Measurements from ENCODE around the gene MAGI3. TPM values are rescaled to one million over a fixed set of nuclear protein-coding genes. Genes with fewer than 3 reads are reported as not detected.
A peak's percentile ranks its signal among the peaks of the same experiment; 100 is the strongest.
"Not testable (repeated sequence)": the region's sequence is repeated elsewhere in the genome, so short reads cannot be mapped to it uniquely, and the experiment has no call there.

Gene MAGI3
- total and polyA plus RNA-seq, 3 experiments from 2014 or later = 1.8 to 3.2 (median 3.1) TPM

GRCh38 chr1:113691184-113691583, 300.9 kb downstream of the MAGI3 start:
- Mint-ChIP-seq H3K36me3 (peaks cover 27 to 45% (median 38%) of the 10 kb centered on the region in 3 donors), H3K9me3 (peaks cover 12 to 25% (median 20%) of the 10 kb centered on the region in 5 donors), H3K27ac (peak overlapping the region in 1 of 8 donors; percentile 44), H3K27me3 (no peaks in the 10 kb centered on the region), H3K4me3 (no peak overlapping the region), H3K4me1 (no peaks in the 10 kb centered on the region)
- ChIA-PET POLR2A (no interaction called here), CTCF (interaction anchor here (0.8 kb wide), 1 partner anchor 16 kb away, joined by 3 read pairs; no protein-coding TSS in a partner anchor)
- Histone ChIP-seq H3K27ac (ENCODE audit: low read depth, low read length) (no peak overlapping the region), H3K27me3 (ENCODE audit: insufficient read depth, low read length, poor library complexity, severe bottlenecking) (no peaks in the 10 kb centered on the region), H3K4me1 (ENCODE audit: insufficient read depth, low read length) (no peaks in the 10 kb centered on the region), H3K4me3 (ENCODE audit: low read length) (no peak overlapping the region), H3K36me3 (ENCODE audit: insufficient read depth, low read length) (no peaks in the 10 kb centered on the region), H3K9me3 (ENCODE audit: low read length) (peaks cover 6% of the 10 kb centered on the region)
- no peak for DNase-seq

DNA sequence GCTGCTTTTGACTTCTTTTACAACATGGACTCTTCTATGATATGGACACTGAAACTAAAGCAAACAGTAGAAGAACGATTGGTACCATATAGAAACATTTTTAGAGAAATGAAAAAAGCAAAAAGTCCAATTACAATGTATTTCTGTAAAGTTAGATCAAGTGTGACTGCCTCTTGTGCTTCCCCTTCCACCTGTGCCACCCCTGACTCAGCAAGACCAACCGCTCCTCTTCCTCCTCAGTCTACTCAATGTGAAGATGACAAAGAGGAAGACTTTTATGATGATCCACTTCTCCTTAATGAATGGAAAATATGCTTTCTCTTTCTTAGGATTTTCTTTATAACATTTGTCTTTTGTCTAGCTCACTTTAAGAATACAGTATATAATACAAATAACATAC, 302.0 kb downstream of the MAGI3 start:
- H3K36me3 Mint-ChIP-seq = peaks cover 31 to 53% (median 46%) of the 10 kb centered on the region in 3 donors
- Histone ChIP-seq H3K4me3 (ENCODE audit: low read length) (no peak overlapping the region), H3K27me3 (ENCODE audit: insufficient read depth, low read length, poor library complexity, severe bottlenecking) (no peaks in the 10 kb centered on the region), H3K9me3 (ENCODE audit: low read length) (peaks cover 6% of the 10 kb centered on the region), H3K27ac (ENCODE audit: low read depth, low read length) (no peak overlapping the region), H3K4me1 (ENCODE audit: insufficient read depth, low read length) (no peaks in the 10 kb centered on the region), H3K36me3 (ENCODE audit: insufficient read depth, low read length) (no peaks in the 10 kb centered on the region)
- H3K27me3 Mint-ChIP-seq = no peaks in the 10 kb centered on the region
- DNase-seq = no peak
- POLR2A ChIA-PET = interaction anchor here (0.6 kb wide), 1 partner anchor 18 kb away, joined by 5 read pairs; no protein-coding TSS in a partner anchor
- CTCF ChIA-PET = no interaction called here
- H3K27ac Mint-ChIP-seq = no peak overlapping the region
- no peak overlapping the region for H3K4me3 Mint-ChIP-seq
- peaks cover 12 to 25% (median 20%) of the 10 kb centered on the region in 5 donors for H3K9me3 Mint-ChIP-seq
- H3K4me1 Mint-ChIP-seq = no peaks in the 10 kb centered on the region

- no peaks in the 10 kb centered on the region for H3K4me1 ChIP-seq (ENCODE audit: insufficient read depth, low read length)
- H3K27me3 ChIP-seq (ENCODE audit: insufficient read depth, low read length, poor library complexity, severe bottlenecking) = no peaks in the 10 kb centered on the region
- ChIA-PET POLR2A (no interaction called here), CTCF (no interaction called here)
- H3K27me3 Mint-ChIP-seq = no peaks in the 10 kb centered on the region
- H3K36me3 ChIP-seq (ENCODE audit: insufficient read depth, low read length) = no peaks in the 10 kb centered on the region
- no peak overlapping the region for H3K4me3 Mint-ChIP-seq
- H3K4me3 ChIP-seq (ENCODE audit: low read length) = no peak overlapping the region
- peaks cover 12 to 25% (median 20%) of the 10 kb centered on the region in 5 donors for H3K9me3 Mint-ChIP-seq
- H3K27ac ChIP-seq (ENCODE audit: low read depth, low read length) = no peak overlapping the region
- DNase-seq = no peak
- H3K4me1 Mint-ChIP-seq = no peaks in the 10 kb centered on the region
- H3K27ac Mint-ChIP-seq = peak overlapping the region in 1 of 8 donors; percentile 13
- H3K36me3 Mint-ChIP-seq = peaks cover 33 to 53% (median 48%) of the 10 kb centered on the region in 3 donors
- peaks cover 6% of the 10 kb centered on the region for H3K9me3 ChIP-seq (ENCODE audit: low read length)
Measured at GRCh38 chr1:113692824-113693431, 302.6 kb downstream of the MAGI3 start.

- H3K27ac Mint-ChIP-seq = no peak overlapping the region
- Histone ChIP-seq H3K4me3 (ENCODE audit: low read length) (no peak overlapping the region), H3K9me3 (ENCODE audit: low read length) (peaks cover 6% of the 10 kb centered on the region), H3K27me3 (ENCODE audit: insufficient read depth, low read length, poor library complexity, severe bottlenecking) (no peaks in the 10 kb centered on the region), H3K27ac (ENCODE audit: low read depth, low read length) (no peak overlapping the region), H3K4me1 (ENCODE audit: insufficient read depth, low read length) (no peaks in the 10 kb centered on the region), H3K36me3 (ENCODE audit: insufficient read depth, low read length) (no peaks in the 10 kb centered on the region)
- ChIA-PET CTCF (no interaction called here), POLR2A (no interaction called here)
- H3K27me3 Mint-ChIP-seq = no peaks in the 10 kb centered on the region
- H3K36me3 Mint-ChIP-seq = peaks cover 37 to 53% (median 50%) of the 10 kb centered on the region in 3 donors
- H3K9me3 Mint-ChIP-seq = peaks cover 12 to 25% (median 20%) of the 10 kb centered on the region in 5 donors
- DNase-seq = no peak
- no peak overlapping the region for H3K4me3 Mint-ChIP-seq
- no peaks in the 10 kb centered on the region for H3K4me1 Mint-ChIP-seq
Measured at GRCh38 chr1:113694910-113695309, 304.6 kb downstream of the MAGI3 start.

- H3K9me3 ChIP-seq (ENCODE audit: low read length) = no peaks in the 10 kb centered on the region
- peaks cover 0 to 5% (median 0%) of the 10 kb centered on the region in 3 donors for H3K4me1 Mint-ChIP-seq
- POLR2A ChIA-PET = no interaction called here
- H3K4me3 Mint-ChIP-seq = no peak overlapping the region
- H3K4me3 ChIP-seq (ENCODE audit: low read length) = no peak overlapping the region
- H3K4me1 ChIP-seq (ENCODE audit: insufficient read depth, low read length) = no peaks in the 10 kb centered on the region
- DNase-seq = no peak
- H3K27me3 ChIP-seq (ENCODE audit: insufficient read depth, low read length, poor library complexity, severe bottlenecking) = no peaks in the 10 kb centered on the region
- CTCF ChIA-PET = no interaction called here
- no peak overlapping the region for H3K27ac ChIP-seq (ENCODE audit: low read depth, low read length)
- H3K9me3 Mint-ChIP-seq = peaks cover 0 to 2% (median 0%) of the 10 kb centered on the region in 5 donors
- peak overlapping the region in 3 of 8 donors; percentile 42 to 86 (median 61) for H3K27ac Mint-ChIP-seq
- H3K36me3 Mint-ChIP-seq = peaks cover 12 to 31% (median 27%) of the 10 kb centered on the region in 3 donors
- H3K27me3 Mint-ChIP-seq = no peaks in the 10 kb centered on the region
- H3K36me3 ChIP-seq (ENCODE audit: insufficient read depth, low read length) = no peaks in the 10 kb centered on the region
Measured at GRCh38 chr1:113701429-113701828, 311.1 kb downstream of the MAGI3 start.

DNA sequence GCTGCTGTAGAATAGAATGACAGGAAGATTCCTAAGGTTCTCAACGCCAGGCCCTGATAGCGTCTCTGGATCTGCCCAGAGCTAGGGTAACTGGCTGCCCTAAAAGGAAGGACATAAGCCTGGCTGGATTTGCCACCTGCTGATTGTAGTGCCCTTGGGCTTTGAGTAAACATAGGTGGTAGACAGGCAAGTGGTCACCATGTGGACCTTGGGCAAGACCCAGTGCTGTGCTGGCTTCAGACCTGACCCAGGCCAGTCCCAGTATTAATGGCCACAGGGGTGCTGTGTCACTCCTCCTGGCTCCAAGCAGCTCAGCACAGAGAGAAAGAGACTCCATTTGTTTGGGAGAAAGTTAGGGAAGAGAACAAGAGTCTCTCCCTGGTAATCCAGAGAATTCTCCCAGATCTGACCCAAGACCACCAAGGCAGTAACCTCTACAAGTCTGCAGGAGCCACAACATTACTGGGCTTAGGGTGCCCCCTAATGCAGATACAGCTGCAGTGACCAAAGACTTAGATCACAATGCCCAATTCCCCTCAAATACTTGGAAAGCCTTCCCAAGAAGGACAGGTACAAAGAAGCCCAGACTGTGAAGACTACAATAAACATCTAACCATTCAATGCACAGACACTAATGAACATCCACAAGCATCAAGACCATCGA, 324.4 kb downstream of the MAGI3 start:
- POLR2A ChIA-PET = no interaction called here
- Mint-ChIP-seq H3K27me3 (no peaks in the 10 kb centered on the region), H3K27ac (peak overlapping the region in 1 of 8 donors; percentile 29), H3K9me3 (peaks cover 0 to 11% (median 4%) of the 10 kb centered on the region in 5 donors), H3K4me3 (no peak overlapping the region), H3K36me3 (peaks cover 34 to 56% (median 38%) of the 10 kb centered on the region in 3 donors), H3K4me1 (peaks cover 0 to 5% (median 5%) of the 10 kb centered on the region in 3 donors)
- DNase-seq = no peak
- no peaks in the 10 kb centered on the region for H3K9me3 ChIP-seq (ENCODE audit: low read length)
- no peaks in the 10 kb centered on the region for H3K27me3 ChIP-seq (ENCODE audit: insufficient read depth, low read length, poor library complexity, severe bottlenecking)
- H3K27ac ChIP-seq (ENCODE audit: low read depth, low read length) = no peak overlapping the region
- CTCF ChIA-PET = no interaction called here
- H3K36me3 ChIP-seq (ENCODE audit: insufficient read depth, low read length) = no peaks in the 10 kb centered on the region
- H3K4me1 ChIP-seq (ENCODE audit: insufficient read depth, low read length) = no peaks in the 10 kb centered on the region
- H3K4me3 ChIP-seq (ENCODE audit: low read length) = no peak overlapping the region

DNA sequence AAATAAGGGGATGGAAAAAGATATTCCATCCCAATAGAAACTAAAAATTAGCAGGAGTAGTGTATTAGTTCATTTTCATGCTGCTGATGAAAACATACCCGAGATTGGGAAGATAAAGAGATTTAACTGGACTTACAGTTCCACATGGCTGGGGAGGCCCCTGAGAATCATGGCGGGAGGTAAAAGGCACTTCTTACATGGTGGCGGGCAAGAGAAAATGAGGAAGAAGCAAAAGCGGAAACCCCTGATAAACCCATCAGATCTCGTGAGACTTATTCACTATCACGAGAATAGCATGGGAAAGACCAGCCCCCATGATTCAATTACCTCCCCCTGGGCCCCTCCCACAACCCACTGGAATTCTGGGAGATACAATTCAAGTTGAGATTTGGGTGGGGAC, 327.2 kb downstream of the MAGI3 start:
- H3K4me1 ChIP-seq (ENCODE audit: insufficient read depth, low read length); H3K36me3 ChIP-seq (ENCODE audit: insufficient read depth, low read length); H3K4me3 Mint-ChIP-seq; H3K4me1 Mint-ChIP-seq; CTCF ChIA-PET; H3K9me3 ChIP-seq (ENCODE audit: low read length); H3K27me3 ChIP-seq (ENCODE audit: insufficient read depth, low read length, poor library complexity, severe bottlenecking); H3K27me3 Mint-ChIP-seq; POLR2A ChIA-PET; H3K27ac Mint-ChIP-seq; H3K27ac ChIP-seq (ENCODE audit: low read depth, low read length); DNase-seq; H3K4me3 ChIP-seq (ENCODE audit: low read length): not testable (repeated sequence)
- Mint-ChIP-seq H3K36me3 (peaks cover 40 to 56% (median 55%) of the 10 kb centered on the region in 3 donors), H3K9me3 (peaks cover 0 to 12% (median 4%) of the 10 kb centered on the region in 5 donors)

DNA sequence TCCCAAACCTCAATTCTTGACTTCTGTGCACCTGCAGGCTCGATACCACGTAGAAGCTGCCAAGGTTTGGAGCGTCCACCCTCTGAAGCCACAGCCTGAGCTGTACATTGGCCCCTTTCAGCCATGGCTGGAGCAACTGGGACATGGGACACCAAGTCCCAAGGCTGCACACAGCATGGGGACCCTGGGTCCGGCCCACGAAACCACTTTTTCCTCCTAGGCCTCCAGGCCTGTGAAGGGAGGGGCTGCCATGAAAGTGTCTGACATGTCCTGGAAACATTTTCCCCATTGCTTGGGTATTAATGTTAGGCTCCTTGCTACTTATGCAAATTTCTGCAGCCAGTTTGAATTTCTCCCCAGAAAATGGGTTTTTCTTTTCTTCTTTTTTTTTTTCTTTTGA, 328.3 kb downstream of the MAGI3 start:
- DNase-seq; H3K27ac ChIP-seq (ENCODE audit: low read depth, low read length); H3K27ac Mint-ChIP-seq; H3K27me3 ChIP-seq (ENCODE audit: insufficient read depth, low read length, poor library complexity, severe bottlenecking); H3K4me3 Mint-ChIP-seq; H3K4me1 ChIP-seq (ENCODE audit: insufficient read depth, low read length); H3K36me3 ChIP-seq (ENCODE audit: insufficient read depth, low read length); H3K4me3 ChIP-seq (ENCODE audit: low read length); H3K9me3 ChIP-seq (ENCODE audit: low read length); H3K27me3 Mint-ChIP-seq; H3K4me1 Mint-ChIP-seq; CTCF ChIA-PET: not testable (repeated sequence)
- peaks cover 0 to 12% (median 4%) of the 10 kb centered on the region in 5 donors for H3K9me3 Mint-ChIP-seq
- POLR2A ChIA-PET = interaction anchor here (0.7 kb wide), 1 partner anchor 109 kb away, joined by 5 read pairs; no protein-coding TSS in a partner anchor
- peaks cover 43 to 58% (median 56%) of the 10 kb centered on the region in 3 donors for H3K36me3 Mint-ChIP-seq
